NCI-H2171 (cell line): ENCODE measurements around the gene GFRA1.

Experiments used
- DNase-seq: peaks from one replicate; lab custom pipeline; 2025; lab: John Stamatoyannopoulos, UW

GFRA1 gene

GRCh38 chr10:116159197-116159596 is 113.8 kb downstream of the GFRA1 start:
- no peak for DNase-seq

DNA sequence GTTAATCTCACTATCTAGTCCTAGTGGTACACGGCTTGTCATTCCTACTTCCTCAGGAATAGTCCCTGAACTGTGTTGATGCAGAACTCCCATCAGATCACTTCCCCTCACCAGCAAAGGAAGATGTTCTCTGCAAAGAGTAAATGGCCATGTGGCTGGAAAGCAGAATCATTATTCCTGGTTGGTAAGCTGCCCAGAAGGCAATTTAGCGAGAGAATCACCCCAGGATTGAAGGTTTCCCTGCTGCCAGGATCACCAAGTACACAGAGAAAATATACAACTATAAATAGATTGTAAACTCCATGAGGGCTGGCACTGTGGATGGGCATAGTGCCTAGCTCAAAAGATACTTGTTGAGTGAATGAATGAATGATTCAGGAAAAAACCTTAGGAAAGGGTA is 115.0 kb downstream of the GFRA1 start:
- DNase-seq = no peak

GRCh38 chr10:116157485-116157884 is 115.5 kb downstream of the GFRA1 start:
- no peak for DNase-seq

DNA sequence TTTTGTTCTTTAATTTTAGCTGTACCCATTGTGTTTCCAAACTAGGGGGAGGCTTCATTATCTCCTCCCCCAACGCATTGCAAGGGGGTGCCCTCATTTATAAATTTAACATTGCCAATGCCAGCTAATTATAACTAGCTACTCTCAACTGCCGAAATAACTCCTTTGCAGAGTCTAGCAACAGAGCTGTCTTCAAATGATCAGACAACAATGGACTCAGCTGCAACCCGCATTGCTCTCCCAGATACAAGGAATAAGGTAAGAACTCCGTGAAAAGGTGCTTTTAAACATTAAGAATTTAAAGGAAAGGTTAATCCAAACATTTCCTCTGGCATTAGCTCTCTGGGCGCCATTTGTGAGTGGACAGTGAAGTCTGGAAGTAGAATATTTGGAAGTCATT is 116.2 kb downstream of the GFRA1 start:
- no peak for DNase-seq

- no peak for DNase-seq
Measured at GRCh38 chr10:116155191-116155590, 117.8 kb downstream of the GFRA1 start.

GRCh38 chr10:116154651-116155050 is 118.4 kb downstream of the GFRA1 start:
- no peak for DNase-seq

DNA sequence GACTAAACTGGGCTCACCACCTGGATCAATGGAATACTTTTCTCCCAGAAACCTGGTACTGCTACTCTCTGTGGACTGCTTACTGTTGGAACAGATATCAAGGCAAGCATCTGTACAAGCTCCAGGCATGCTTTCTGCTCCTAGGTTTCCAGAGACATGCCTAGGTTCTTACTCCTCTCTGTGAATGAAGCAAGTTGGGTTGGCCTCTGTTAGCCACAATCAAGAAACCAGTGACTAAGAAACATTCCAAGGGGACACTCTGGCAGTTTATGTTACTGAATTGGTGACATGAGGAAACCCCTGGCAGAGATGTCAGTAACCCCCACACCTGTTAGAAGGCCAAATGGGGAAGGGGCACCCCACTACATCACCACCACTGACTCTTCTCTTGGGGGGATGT is 121.9 kb downstream of the GFRA1 start:
- no peak for DNase-seq

GRCh38 chr10:116150606-116151005 is 122.4 kb downstream of the GFRA1 start:
- no peak for DNase-seq

- no peak for DNase-seq
Measured at GRCh38 chr10:116147147-116147905, 125.7 kb downstream of the GFRA1 start.

- no peak for DNase-seq
Measured at GRCh38 chr10:116146372-116147140, 126.5 kb downstream of the GFRA1 start.

GRCh38 chr10:116143673-116144222 is 129.3 kb downstream of the GFRA1 start:
- no peak for DNase-seq

- no peak for DNase-seq
Measured at GRCh38 chr10:116141855-116142254, 131.2 kb downstream of the GFRA1 start.

GRCh38 chr10:116141246-116141645 is 131.8 kb downstream of the GFRA1 start:
- no peak for DNase-seq

- no peak for DNase-seq
Measured at GRCh38 chr10:116139886-116140285, 133.1 kb downstream of the GFRA1 start.

DNA sequence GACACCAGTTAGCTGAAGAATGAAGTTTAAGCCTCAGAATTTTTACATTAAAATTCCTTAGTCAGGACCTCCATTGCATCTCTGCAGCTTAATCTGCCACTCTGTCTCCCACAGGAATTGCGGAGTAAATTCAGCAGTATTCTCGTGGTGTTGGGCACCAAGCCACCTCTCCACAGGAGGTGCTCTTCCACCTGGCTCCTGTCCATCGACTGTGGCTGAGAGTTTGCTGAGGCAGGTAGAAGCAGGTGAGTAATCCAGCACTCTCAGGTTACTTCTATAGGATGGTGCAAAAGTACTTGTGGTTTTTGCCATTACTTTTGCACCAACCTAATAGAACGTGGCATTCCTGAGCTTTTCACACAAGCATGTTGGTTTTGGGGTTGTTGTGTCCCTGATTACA is 134.1 kb downstream of the GFRA1 start:
- DNase-seq = peak; percentile 28

DNA sequence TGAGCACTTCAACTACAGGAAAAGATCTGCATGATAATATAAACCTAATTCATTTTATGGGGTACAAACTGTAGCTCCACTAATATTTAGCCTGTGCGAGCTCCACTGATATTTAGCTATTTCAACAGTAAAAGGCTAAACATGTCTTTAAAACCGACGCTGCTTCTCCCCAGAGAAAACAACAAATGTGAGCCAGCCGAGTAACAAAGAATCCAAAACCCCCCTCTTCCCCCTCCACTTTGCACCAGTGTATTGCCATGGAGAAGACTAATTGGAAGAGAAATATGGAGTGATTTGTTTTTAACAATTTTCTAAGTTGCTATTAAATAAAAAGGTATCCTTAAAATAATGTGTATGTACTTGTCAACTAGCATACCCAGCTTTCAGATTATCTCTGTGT is 136.7 kb downstream of the GFRA1 start:
- no peak for DNase-seq

DNA sequence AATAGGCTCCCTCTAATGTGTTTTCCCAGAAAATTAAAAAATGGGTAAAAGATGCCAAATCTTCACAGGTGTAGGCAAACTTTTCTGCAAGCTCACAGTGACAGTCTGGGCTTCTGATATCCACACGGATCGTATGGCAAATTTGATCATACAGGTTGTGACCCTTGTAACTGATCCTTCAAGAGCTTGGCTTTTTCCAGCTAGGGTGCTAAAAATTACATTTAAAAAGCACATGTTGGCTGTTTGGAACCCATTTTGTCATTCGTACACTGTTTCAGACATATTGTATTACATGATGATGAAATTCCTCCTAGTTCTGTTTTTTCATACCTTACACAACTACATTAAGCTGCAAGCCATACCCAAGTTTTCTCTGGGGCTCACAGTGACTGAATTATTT is 138.7 kb downstream of the GFRA1 start:
- no peak for DNase-seq

- no peak for DNase-seq
Measured at GRCh38 chr10:116133634-116134033, 139.4 kb downstream of the GFRA1 start.

GRCh38 chr10:116132780-116133399 is 140.1 kb downstream of the GFRA1 start:
- DNase-seq = no peak

DNA sequence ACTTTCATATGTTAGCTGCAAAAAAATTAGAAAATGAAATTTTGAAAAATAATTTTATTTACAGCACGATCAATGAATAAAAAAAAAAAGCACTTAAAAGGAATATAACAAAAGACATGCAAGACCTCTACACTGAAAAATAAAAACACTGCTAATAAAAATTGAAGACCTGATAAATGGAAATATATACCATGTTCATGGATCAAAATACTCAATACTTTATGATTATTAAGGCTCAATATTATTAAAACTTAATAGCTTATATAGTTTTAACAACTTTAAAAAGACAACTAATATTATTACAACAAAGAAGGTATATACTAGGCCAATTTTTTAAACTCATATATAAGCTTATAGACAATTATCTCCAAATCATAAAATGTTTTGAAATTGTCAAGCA is 143.0 kb downstream of the GFRA1 start:
- DNase-seq = no peak

GRCh38 chr10:116126954-116127695 is 145.9 kb downstream of the GFRA1 start:
- no peak for DNase-seq

- DNase-seq = no peak
Measured at GRCh38 chr10:116126239-116126638, 146.8 kb downstream of the GFRA1 start.
